HepG2 (cell line): ENCODE results near the gene CHST6. TPM values are rescaled to one million over a fixed set of nuclear protein-coding genes. Genes with fewer than 3 reads are reported as not detected.
A peak's percentile ranks its signal among the peaks of the same experiment; 100 is the strongest.

Experiments
- CENPX ChIP-seq: sonication (generic); formaldehyde crosslinking; IDR thresholded peaks from 2 replicates; pipeline ENCODE4 v1.9.0; 2021; ENCODE audit warnings: mild to moderate bottlenecking, missing genetic modification reagents, moderate library complexity
- FOXC1 ChIP-seq: sonication (generic); formaldehyde crosslinking; IDR thresholded peaks from 2 replicates; pipeline ENCODE4 v1.8.0; 2022; ENCODE audit warnings: mild to moderate bottlenecking, missing genetic modification reagents, borderline replicate concordance
- FUBP1 ChIP-seq: sonication (generic); formaldehyde crosslinking; IDR thresholded peaks from 2 replicates; pipeline ENCODE4 v1.5.1; 2020; ENCODE audit warnings: missing genetic modification reagents, mild to moderate bottlenecking, borderline replicate concordance
- KLF11 ChIP-seq: IDR thresholded peaks from 2 replicates; pipeline ENCODE4 v1.6.1; 2016; ENCODE audit warnings: missing compliant biosample characterization
- RFX1 ChIP-seq: fragments of 450-650 bp; IDR thresholded peaks from 2 replicates; pipeline ENCODE4 v1.6.1; 2017
- TFDP1 ChIP-seq: IDR thresholded peaks from 2 replicates; pipeline ENCODE4 v1.6.1; 2016; ENCODE audit warnings: missing compliant biosample characterization, missing genetic modification reagents, borderline replicate concordance
- ZBTB7B ChIP-seq: sonication (generic); formaldehyde crosslinking; IDR thresholded peaks from 2 replicates; pipeline ENCODE4 v1.4.0; 2020; ENCODE audit warnings: missing genetic modification reagents
- ZNF318 ChIP-seq: sonication (generic); formaldehyde crosslinking; IDR thresholded peaks from 2 replicates; pipeline ENCODE4 v1.4.0; 2020; ENCODE audit warnings: mild to moderate bottlenecking, missing genetic modification reagents
- ZNF367 ChIP-seq: sonication (generic); formaldehyde crosslinking; IDR thresholded peaks from 2 replicates; pipeline ENCODE4 v1.4.0; 2020; ENCODE audit warnings: missing genetic modification reagents, borderline replicate concordance
- ZNF44 ChIP-seq: sonication (generic); formaldehyde crosslinking; IDR thresholded peaks from 2 replicates; pipeline ENCODE4 v1.5.1; 2020; ENCODE audit warnings: mild to moderate bottlenecking, missing genetic modification reagents
- ZNF547 ChIP-seq: sonication (generic); formaldehyde crosslinking; IDR thresholded peaks from 2 replicates; pipeline ENCODE4 v1.5.1; 2020; ENCODE audit warnings: mild to moderate bottlenecking, missing genetic modification reagents
- polyA plus RNA-seq, 8 experiments: library from polyadenylated mRNA; depleted of rRNA in 3 of 8; stranded (reverse) in 7 of 8; unstranded in 1 of 8; fragments of >200 nt; fragmentation: Illumina TruSeq in 4 of 8; extraction: Trizol in 4 of 8; gene quantifications; 2 replicates each; pipeline versions ENCODE4 v1.2.1 to v1.2.3, GENCODE V29; 2011 to 2016; ENCODE audit warnings: low read depth in 4 of 8, missing spikeins in 1 of 8, mixed read lengths in 1 of 8; ENCODE audit not compliant: insufficient read depth in 1 of 8
- total RNA-seq, 5 experiments: library from RNA; depleted of rRNA; stranded (reverse); fragments of >200 nt; fragmentation: Illumina TruSeq; extraction: Trizol; gene quantifications; 2 replicates each; pipeline ENCODE4 v1.2.3, GENCODE V29; 2016; ENCODE audit warnings: low read depth in 1 of 5
- TF ChIP-seq, protein P1 (sequence below): sonication (generic); formaldehyde crosslinking; IDR thresholded peaks from 2 replicates; pipeline ENCODE4 v1.5.0; 2020; ENCODE audit warnings: missing genetic modification reagents
- TF ChIP-seq, protein P2 (sequence below): sonication (generic); formaldehyde crosslinking; IDR thresholded peaks from 2 replicates; pipeline ENCODE4 v1.4.0; 2020; ENCODE audit warnings: mild to moderate bottlenecking, missing genetic modification reagents
- TF ChIP-seq, protein P3 (sequence below): sonication (generic); formaldehyde crosslinking; IDR thresholded peaks from 2 replicates; pipeline ENCODE4 v1.8.0; 2022; ENCODE audit warnings: mild to moderate bottlenecking, missing genetic modification reagents

The CHST6 gene
- total and polyA plus RNA-seq, 2 of the 13 experiments (the other 11 are each of a cell fraction or from before 2014, with no cell fraction given): 0.18 to 0.91 TPM

GRCh38 chr16:75464122-75464918, 30.9 kb downstream of the CHST6 start, which contains the start of gene TMEM170A (continued):
- TF ChIP-seq, protein P1, sequence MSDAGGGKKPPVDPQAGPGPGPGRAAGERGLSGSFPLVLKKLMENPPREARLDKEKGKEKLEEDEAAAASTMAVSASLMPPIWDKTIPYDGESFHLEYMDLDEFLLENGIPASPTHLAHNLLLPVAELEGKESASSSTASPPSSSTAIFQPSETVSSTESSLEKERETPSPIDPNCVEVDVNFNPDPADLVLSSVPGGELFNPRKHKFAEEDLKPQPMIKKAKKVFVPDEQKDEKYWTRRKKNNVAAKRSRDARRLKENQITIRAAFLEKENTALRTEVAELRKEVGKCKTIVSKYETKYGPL (CRISPR knock-in tag): 0 out of 2 replicates have a peak, but pooled peaks have one; percentile 4
- TF ChIP-seq ZNF547 (peak; percentile 88), ZNF367 (CRISPR knock-in tag) (no peak), ZNF318 (CRISPR knock-in tag) (no peak; the same call in 1 of the 2 replicates), ZNF44 (CRISPR knock-in tag) (peak; percentile 70; the same call in 1 of the 2 replicates), RFX1 (no peak), FOXC1 (peak; percentile 75; the same call in 1 of the 2 replicates), CENPX (CRISPR knock-in tag) (no peak), ZBTB7B (CRISPR knock-in tag) (peak; percentile 78; the same call in 1 of the 2 replicates), TFDP1 (CRISPR knock-in tag) (peak; percentile 93), FUBP1 (CRISPR knock-in tag) (0 out of 2 replicates have a peak, but pooled peaks have one; percentile 85), KLF11 (CRISPR knock-in tag) (peak; percentile 94)
- TF ChIP-seq, protein P2, sequence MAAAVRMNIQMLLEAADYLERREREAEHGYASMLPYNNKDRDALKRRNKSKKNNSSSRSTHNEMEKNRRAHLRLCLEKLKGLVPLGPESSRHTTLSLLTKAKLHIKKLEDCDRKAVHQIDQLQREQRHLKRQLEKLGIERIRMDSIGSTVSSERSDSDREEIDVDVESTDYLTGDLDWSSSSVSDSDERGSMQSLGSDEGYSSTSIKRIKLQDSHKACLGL (CRISPR knock-in tag): peak; percentile 86
- TF ChIP-seq, protein P3, sequence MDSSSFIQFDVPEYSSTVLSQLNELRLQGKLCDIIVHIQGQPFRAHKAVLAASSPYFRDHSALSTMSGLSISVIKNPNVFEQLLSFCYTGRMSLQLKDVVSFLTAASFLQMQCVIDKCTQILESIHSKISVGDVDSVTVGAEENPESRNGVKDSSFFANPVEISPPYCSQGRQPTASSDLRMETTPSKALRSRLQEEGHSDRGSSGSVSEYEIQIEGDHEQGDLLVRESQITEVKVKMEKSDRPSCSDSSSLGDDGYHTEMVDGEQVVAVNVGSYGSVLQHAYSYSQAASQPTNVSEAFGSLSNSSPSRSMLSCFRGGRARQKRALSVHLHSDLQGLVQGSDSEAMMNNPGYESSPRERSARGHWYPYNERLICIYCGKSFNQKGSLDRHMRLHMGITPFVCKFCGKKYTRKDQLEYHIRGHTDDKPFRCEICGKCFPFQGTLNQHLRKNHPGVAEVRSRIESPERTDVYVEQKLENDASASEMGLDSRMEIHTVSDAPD: no peak
